Inferior parietal cortex (tissue), 1 donor: ENCODE measurements around the gene GAS2L3.
"Not testable (repeated sequence)": the region's sequence is repeated elsewhere in the genome, so short reads cannot be mapped to it uniquely, and the experiment has no call there.

Experiments used
- DNase-seq: peaks from one replicate; pipeline ENCODE4 v3.0.0-alpha.2; 2016; ENCODE audit errors: extremely low spot score

GAS2L3 gene

DNA sequence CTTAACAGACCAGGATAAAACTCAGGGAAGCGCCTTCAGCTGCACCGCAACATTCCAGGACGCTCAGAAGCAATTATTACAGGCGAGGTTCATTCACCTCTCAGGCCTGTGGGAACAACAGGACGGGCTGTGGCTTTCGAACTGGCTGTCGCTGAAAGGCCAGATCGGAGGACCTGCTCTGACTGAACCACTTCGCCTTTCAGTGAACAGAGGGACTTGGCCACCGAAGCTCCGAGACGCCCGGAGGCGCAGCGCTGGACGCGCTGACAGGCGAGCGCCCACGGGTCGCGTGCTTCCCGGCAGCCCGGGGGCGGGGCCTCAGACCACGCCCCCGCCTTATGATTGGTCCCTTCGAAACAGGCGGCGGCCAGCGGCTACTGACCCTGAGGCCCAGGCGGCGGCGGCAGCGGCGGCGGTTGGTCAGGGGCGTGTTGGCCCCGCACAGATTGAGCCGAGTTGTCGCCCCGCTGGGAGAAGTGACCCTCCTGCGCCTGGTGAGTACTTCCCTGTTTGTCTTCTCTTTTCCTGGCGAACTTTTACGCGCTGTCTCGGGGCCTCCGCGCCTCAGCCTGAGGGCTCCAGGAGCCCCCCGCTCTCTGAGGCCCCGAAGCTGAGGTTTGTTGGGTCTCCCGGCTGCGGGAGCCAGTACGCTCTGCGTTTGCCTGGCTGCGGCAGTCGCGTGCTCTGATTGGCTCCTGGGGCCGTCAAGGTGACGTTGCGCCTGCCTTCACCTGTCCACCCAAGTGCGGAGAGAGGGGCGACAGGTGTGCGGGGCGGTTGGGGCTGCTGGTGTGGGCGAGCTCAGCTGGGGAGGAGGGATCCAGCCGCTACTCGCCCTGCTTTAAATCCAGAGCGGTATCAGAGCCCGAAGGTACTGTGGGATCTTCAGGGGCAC is at the start of gene GAS2L3:
Gene GAS2L3 (plus strand): TSS at position 393 of the 895 bp plus-strand sequence. CDS start 21,221 bp downstream, outside the sequence.
- DNase-seq = peak; percentile 77

- no peak for DNase-seq
Measured at GRCh38 chr12:100528034-100528433, 45.5 kb upstream of the GAS2L3 start.

DNA sequence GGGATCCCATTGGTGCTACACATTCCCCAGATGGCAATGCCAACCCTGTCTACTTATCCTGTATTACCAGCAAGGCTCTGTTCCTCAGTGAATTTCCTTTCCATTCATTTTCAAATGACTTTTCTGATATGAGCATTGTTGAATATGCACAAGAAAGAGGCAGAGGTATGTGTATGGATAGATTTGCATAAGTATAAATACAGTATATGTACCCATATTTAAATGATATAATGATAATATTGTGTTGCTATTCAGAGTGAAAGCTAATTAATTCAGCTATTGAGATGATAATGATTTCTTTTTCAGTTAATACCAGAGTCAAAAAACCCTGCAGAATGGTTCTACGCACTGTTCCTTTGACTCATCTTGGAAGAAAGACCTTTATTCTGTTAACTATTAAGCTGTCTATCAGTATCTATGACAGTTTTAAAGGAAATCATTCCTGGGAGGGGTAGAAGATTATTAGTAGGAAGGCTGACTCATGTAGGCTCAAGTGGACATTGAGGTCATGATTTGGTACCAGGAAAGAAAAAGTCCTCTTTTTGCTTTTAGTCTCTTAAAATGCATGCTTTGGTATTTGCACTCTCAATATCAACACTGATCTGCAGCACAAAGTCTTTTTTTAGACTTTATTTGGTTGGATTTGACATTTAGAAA is 44.9 kb upstream of the GAS2L3 start:
- DNase-seq = no peak

GRCh38 chr12:100529756-100530350 is 43.6 kb upstream of the GAS2L3 start:
- no peak for DNase-seq

GRCh38 chr12:100533376-100533775 is 40.1 kb upstream of the GAS2L3 start:
- no peak for DNase-seq

DNA sequence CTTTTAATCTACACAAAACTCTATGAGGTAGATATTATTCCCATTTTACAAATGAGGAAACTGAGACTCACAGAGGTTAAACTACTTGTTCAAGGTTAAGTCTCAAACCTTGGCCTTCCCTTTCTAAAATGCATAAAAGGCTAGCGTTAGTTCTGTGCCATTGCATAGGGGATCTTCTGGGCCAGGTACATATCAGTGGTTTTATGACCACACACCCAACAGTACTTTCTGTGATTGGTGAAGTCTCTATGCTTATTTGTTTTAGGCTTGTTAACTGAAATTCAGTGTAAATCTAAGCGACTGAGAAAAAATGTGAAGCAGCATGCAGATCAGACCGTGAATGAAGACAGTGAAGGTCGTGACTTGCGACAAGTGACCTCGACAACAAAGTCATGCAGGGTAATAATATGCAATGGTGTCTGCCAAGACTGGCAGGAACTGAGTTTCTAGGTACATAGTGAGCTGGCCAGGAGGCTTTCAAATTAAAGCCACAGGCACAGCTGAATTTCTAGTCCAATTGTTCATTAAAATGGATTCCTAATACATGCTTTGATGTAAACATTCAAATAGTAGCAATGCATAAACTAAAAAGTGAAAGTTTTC is 38.8 kb upstream of the GAS2L3 start:
- no peak for DNase-seq

DNA sequence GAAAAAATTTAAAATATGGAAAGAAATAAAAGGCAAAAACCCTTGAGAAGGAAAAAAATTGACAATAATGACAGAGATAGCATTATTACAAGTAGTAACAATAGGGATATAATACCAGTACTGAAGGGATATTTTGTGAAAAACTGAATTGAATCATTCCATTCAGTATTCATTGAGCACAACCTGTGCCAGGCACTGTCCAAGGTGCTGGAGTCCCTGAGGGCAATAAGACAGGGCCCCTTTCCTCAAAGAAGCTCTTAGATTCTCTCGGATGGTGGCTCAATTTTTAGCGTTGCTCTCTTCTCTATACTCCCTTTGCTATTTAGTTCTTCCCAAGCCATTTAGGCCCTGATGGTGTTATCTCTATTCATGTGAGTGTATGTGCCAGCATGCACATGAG is 34.3 kb upstream of the GAS2L3 start:
- no peak for DNase-seq

GRCh38 chr12:100544165-100544564 is 29.3 kb upstream of the GAS2L3 start:
- no peak for DNase-seq

GRCh38 chr12:100545092-100545491 is 28.4 kb upstream of the GAS2L3 start:
- DNase-seq = no peak

- DNase-seq = no peak
Measured at GRCh38 chr12:100553936-100554335, 19.5 kb upstream of the GAS2L3 start.

DNA sequence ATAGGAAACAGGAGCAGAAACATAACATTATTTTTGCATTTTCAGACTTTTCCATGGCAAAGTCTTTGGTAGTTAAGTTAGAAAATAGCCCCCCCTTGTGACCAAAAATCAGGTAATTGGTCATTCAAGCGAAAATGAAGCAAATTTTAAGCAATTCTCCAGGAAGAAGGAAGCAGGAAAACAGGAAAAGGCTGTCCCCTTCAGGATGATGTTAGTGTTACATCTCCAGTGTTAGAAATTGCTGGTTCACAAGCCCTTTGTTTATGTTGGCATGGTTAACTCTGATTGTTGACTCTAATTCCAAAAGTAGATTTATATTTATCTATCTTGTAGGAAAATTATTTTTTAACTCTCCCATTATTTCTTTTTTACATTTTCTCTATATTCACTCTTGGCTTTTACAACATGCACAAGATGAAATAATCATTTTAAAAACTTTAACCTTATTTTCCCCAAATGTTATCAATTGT is 18.8 kb upstream of the GAS2L3 start:
- peak; percentile 81 for DNase-seq

- DNase-seq = no peak
Measured at GRCh38 chr12:100555722-100556121, 17.8 kb upstream of the GAS2L3 start.

GRCh38 chr12:100557357-100557756 is 16.1 kb upstream of the GAS2L3 start:
- no peak for DNase-seq

DNA sequence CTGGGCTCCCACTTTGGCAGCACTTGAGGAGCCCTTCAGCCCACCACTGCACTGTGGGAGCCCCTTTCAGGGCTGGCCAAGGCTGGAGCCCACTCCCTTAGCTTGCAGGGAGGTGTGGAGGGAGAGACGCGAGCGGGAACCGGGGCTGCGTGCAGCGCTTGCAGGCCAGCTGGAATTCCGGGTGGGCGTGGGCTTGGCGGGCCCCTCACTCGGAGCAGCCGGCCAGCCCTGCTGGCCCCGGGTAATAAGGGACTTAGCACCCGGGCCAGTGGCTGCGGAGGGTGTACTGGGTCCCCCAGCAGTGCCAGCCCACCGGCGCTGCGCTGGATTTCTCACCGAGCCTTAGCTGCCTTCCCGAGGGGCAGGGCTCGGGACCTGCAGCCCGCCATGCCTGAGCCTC is 14.2 kb upstream of the GAS2L3 start:
- DNase-seq = not testable (repeated sequence)

DNA sequence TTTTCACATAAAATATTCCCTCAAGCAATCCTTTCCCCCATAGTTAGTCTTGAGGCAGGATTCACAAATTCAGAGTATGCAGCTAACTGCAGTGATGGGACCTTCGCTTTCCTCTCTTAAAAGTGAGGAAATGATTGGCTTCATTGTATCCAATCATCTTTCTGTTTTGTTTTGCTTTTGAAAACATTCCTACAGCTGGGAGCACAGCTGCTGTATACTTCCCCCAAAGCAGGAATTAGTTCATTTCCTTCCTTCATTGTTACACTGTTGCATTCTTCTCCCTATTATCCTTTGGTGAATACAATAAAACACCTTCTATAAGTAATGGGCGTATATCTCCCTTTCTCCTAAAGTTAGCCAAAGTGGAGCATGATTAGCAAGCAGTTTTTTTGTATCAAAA is 9.4 kb upstream of the GAS2L3 start:
- no peak for DNase-seq

- no peak for DNase-seq
Measured at GRCh38 chr12:100564905-100565467, 8.5 kb upstream of the GAS2L3 start.

GRCh38 chr12:100565987-100566545 is 7.4 kb upstream of the GAS2L3 start:
- no peak for DNase-seq

- DNase-seq = peak; percentile 36
Measured at GRCh38 chr12:100566887-100567637, 6.4 kb upstream of the GAS2L3 start.

DNA sequence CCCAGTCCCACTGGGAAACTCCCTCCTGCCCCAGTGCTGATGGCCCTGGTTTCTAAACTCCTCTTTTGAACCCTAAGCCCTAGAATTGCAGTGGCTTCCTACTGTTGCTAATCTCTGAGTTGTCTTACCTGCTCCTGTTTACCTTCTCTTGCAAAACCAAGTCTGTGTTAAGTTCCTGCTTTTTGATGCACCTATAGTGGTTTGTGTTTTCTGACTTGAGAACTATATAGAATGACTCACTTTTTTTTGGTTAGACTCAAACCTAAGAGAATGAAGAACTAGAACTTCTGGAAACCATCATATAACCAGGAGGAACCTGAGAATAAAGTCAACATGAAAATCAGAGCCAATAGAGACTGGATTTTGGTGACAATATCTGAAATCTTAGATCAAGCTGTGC is 5.5 kb upstream of the GAS2L3 start:
- no peak for DNase-seq

- DNase-seq = no peak
Measured at GRCh38 chr12:100572184-100572583, 1.3 kb upstream of the GAS2L3 start.
